ENCODE results near the gene DOK4. TPM values are rescaled to one million over a fixed set of nuclear protein-coding genes. Genes with fewer than 3 reads are reported as not detected.

The DOK4 gene
- total RNA-seq, 1 experiment from 2014 or later, result 13.1 TPM

DNA sequence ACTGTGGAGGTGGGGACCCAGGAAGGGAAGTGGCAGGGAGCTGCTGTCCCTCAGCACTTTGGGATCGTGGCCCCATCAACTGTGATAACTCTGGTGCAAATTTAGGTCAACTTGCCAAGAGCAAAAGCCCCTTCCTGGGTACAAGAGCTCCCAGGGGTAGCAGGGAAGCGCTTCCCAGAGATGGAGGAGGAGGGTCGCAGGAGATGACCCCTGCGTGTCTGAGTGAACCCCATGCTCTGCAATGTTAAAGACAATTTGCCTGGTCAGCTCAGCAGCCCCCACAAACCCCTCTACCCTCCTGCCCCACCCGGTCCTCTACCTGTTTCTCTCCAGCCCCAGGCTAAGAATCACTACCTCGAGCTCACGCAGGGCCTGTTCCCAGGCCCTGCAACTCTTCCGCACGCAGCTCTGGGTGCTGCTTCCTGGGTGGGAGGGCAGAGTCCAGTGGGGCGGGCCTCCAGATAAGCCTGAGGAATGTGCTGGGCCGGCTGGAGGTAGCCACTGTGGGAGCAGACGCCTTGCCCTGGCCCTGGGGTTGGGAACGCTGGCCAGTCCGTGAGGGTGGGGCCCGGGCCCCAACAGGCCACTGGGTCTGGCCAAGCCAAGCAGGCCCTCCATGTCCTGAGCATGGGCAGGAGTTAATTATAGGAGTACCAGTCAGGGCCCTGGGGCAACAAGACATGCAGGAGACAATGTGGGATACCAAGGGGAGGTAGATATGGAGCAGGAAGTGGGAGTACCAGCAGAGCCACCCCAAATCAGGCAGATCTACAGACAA lies 6.1 kb downstream of the DOK4 start:
- TF ChIP-seq, protein P1, sequence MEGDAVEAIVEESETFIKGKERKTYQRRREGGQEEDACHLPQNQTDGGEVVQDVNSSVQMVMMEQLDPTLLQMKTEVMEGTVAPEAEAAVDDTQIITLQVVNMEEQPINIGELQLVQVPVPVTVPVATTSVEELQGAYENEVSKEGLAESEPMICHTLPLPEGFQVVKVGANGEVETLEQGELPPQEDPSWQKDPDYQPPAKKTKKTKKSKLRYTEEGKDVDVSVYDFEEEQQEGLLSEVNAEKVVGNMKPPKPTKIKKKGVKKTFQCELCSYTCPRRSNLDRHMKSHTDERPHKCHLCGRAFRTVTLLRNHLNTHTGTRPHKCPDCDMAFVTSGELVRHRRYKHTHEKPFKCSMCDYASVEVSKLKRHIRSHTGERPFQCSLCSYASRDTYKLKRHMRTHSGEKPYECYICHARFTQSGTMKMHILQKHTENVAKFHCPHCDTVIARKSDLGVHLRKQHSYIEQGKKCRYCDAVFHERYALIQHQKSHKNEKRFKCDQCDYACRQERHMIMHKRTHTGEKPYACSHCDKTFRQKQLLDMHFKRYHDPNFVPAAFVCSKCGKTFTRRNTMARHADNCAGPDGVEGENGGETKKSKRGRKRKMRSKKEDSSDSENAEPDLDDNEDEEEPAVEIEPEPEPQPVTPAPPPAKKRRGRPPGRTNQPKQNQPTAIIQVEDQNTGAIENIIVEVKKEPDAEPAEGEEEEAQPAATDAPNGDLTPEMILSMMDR (conservative IDR thresholded peaks at IDR 0.05), result no peak
- Histone ChIP-seq H3K18ac (ENCODE audit: insufficient read length, low read depth, low read length) (no peak overlapping the region), H3K9me3 (ENCODE audit: control insufficient read depth, low read depth, low read length) (no peaks in the 10 kb centered on the region), H2BK15ac (ENCODE audit: low read depth, low read length) (no peak overlapping the region), H2BK20ac (ENCODE audit: low read depth, low read length, poor library complexity, severe bottlenecking) (no peak overlapping the region), H3K4me2 (ENCODE audit: insufficient read depth, insufficient read length, low read length) (peak overlapping the region; percentile 77), H3K14ac (ENCODE audit: insufficient read depth, low read length) (no peak overlapping the region), H3K79me1 (ENCODE audit: insufficient read depth, low read depth, low read length, poor library complexity, severe bottlenecking) (no peaks in the 10 kb centered on the region), H3K23me2 (ENCODE audit: insufficient read length, low read depth, low read length, poor library complexity, severe bottlenecking) (peaks cover 8% of the 10 kb centered on the region), H2AFZ (ENCODE audit: low read length) (no peak overlapping the region), H3K79me2 (ENCODE audit: insufficient read depth, low read length) (no peaks in the 10 kb centered on the region), H2AK5ac (ENCODE audit: insufficient read length, low read length) (no peak overlapping the region), H4K20me1 (ENCODE audit: control insufficient read depth, insufficient read depth, insufficient read length) (no peaks in the 10 kb centered on the region), H3K56ac (ENCODE audit: insufficient read length, low read depth, low read length) (no peak overlapping the region), H2BK5ac (ENCODE audit: insufficient read length, low read length) (no peak overlapping the region), H2BK120ac (ENCODE audit: low read depth, low read length, poor library complexity, severe bottlenecking) (no peak overlapping the region), H3K9ac (ENCODE audit: extremely low read depth, insufficient read length, low read length) (no peak overlapping the region), H3K27me3 (ENCODE audit: insufficient read depth, low read length) (no peaks in the 10 kb centered on the region), H2BK12ac (ENCODE audit: insufficient read length, low read depth, low read length) (no peak overlapping the region), H4K8ac (replicated peaks; ENCODE audit: insufficient read length, low read depth, low read length) (no peak overlapping the region), H3K27ac (ENCODE audit: insufficient read length, low read depth, low read length) (no peak overlapping the region), H3K4ac (ENCODE audit: low read depth, low read length) (no peak overlapping the region), H3T11ph (ENCODE audit: low read length) (no peak overlapping the region), H4K91ac (ENCODE audit: insufficient read length, low read depth, low read length) (no peak overlapping the region), H3K4me1 (ENCODE audit: insufficient read depth, low read length) (peaks cover 3% of the 10 kb centered on the region; the same call in 1 of the 2 replicates), H3K23ac (ENCODE audit: insufficient read length, low read depth, low read length) (no peak overlapping the region), H4K5ac (ENCODE audit: insufficient read length, low read depth, low read length) (no peak overlapping the region)
- no CpG with 5 or more reads among the region's 15 CpGs for WGBS (ENCODE audit: extremely low coverage, insufficient read length, low lambda C conversion rate)
- Mint-ChIP-seq H3K4me3 (peak overlapping the region; percentile 75 to 86), H3K9me3 (no peaks in the 10 kb centered on the region), H3K36me3 (ENCODE audit: insufficient read depth in 1 of 3, low read depth in 3 of 3) (peaks cover 0 to 4% (median 3%) of the 10 kb centered on the region in 3 experiments; a peak in 4 of 7 replicates), H3K27ac (peak overlapping the region in 1 of 3 experiments; percentile 95; a peak in 2 of 7 replicates), H3K4me1 (peaks cover 25 to 57% of the 10 kb centered on the region in 2 experiments), H3K27me3 (ENCODE audit: low read depth) (peaks cover 24% of the 10 kb centered on the region)
- DNase-seq, result no peak

Measured in H9 (cell line).